Mesothelial cell of epicardium (in vitro differentiated cells): ENCODE measurements around the gene ABCB6. TPM values are rescaled to one million over a fixed set of nuclear protein-coding genes. Genes with fewer than 3 reads are reported as not detected.
"Not testable (repeated sequence)": the region's sequence is repeated elsewhere in the genome, so short reads cannot be mapped to it uniquely, and the experiment has no call there.

ENCODE experiments used
- DNase-seq, 2 experiments: peaks; one replicate each; pipeline ENCODE4 v3.0.0; 2021; ENCODE audit warnings: low spot score in 2 of 2; ENCODE audit not compliant: unreplicated experiment in 2 of 2
- H3K27ac Mint-ChIP-seq: 2 replicates; pipeline ENCODE4 v1.8.0; 2021; ENCODE audit warnings: mixed read lengths
- H3K27me3 Mint-ChIP-seq: 2 replicates; pipeline ENCODE4 v1.8.0; 2021; ENCODE audit warnings: low read depth, mixed read lengths
- H3K36me3 Mint-ChIP-seq: 2 replicates; pipeline ENCODE4 v1.8.0; 2021; ENCODE audit warnings: mixed read lengths
- H3K4me1 Mint-ChIP-seq: 2 replicates; pipeline ENCODE4 v1.8.0; 2021; ENCODE audit warnings: mixed read lengths
- H3K4me3 Mint-ChIP-seq: 2 replicates; pipeline ENCODE4 v1.8.0; 2021; ENCODE audit warnings: mild to moderate bottlenecking, moderate library complexity, mixed read lengths
- H3K9me3 Mint-ChIP-seq: 2 replicates; pipeline ENCODE4 v1.8.0; 2021; ENCODE audit warnings: mixed read lengths
- CTCF ChIP-seq: fragments of 200-600 bp; sonication (generic); IDR thresholded peaks from one replicate; pipeline ENCODE4 v1.5.0; 2021; ENCODE audit warnings: antibody characterized with exemption; ENCODE audit not compliant: unreplicated experiment
- total RNA-seq: library from RNA; stranded (reverse); gene quantifications from 3 replicates; pipeline ENCODE4 v1.2.1, GENCODE V29; 2021

The ABCB6 gene
- total RNA-seq, 1 donor from 2014 or later: 28.1 TPM

GRCh38 chr2:219204425-219205164 is 14.2 kb downstream of the ABCB6 start:
- H3K27ac Mint-ChIP-seq: peak overlapping the region; percentile 34
- H3K4me3 Mint-ChIP-seq: no peak overlapping the region
- peaks cover under 1% of the 10 kb centered on the region for H3K27me3 Mint-ChIP-seq
- H3K4me1 Mint-ChIP-seq: peaks cover 18% of the 10 kb centered on the region
- no peak for DNase-seq
- TF ChIP-seq CTCF: no peak
- no peaks in the 10 kb centered on the region for H3K9me3 Mint-ChIP-seq
- peaks cover 1% of the 10 kb centered on the region for H3K36me3 Mint-ChIP-seq

- H3K27me3 Mint-ChIP-seq, H3K4me1 Mint-ChIP-seq, DNase-seq, H3K27ac Mint-ChIP-seq, H3K36me3 Mint-ChIP-seq, H3K4me3 Mint-ChIP-seq, H3K9me3 Mint-ChIP-seq: not testable (repeated sequence)
Observed at GRCh38 chr2:219201331-219201730, 17.4 kb downstream of the ABCB6 start.

- not testable (repeated sequence) for H3K27me3 Mint-ChIP-seq, DNase-seq, H3K27ac Mint-ChIP-seq, H3K9me3 Mint-ChIP-seq, H3K36me3 Mint-ChIP-seq, H3K4me1 Mint-ChIP-seq, H3K4me3 Mint-ChIP-seq
Observed at GRCh38 chr2:219200502-219201326, 18.0 kb downstream of the ABCB6 start.

GRCh38 chr2:219199470-219200211 is 19.1 kb downstream of the ABCB6 start:
- no peak overlapping the region for H3K4me3 Mint-ChIP-seq
- TF ChIP-seq CTCF: no peak
- H3K4me1 Mint-ChIP-seq: no peaks in the 10 kb centered on the region
- H3K36me3 Mint-ChIP-seq: no peaks in the 10 kb centered on the region
- DNase-seq: no peak
- H3K27ac Mint-ChIP-seq: no peak overlapping the region
- H3K9me3 Mint-ChIP-seq: no peaks in the 10 kb centered on the region
- H3K27me3 Mint-ChIP-seq: peaks cover 15% of the 10 kb centered on the region

GRCh38 chr2:219198974-219199373 is 19.8 kb downstream of the ABCB6 start:
- Mint-ChIP-seq H3K27ac (no peak overlapping the region), H3K9me3 (no peaks in the 10 kb centered on the region), H3K36me3 (no peaks in the 10 kb centered on the region), H3K27me3 (peaks cover 15% of the 10 kb centered on the region), H3K4me1 (no peaks in the 10 kb centered on the region), H3K4me3 (no peak overlapping the region)
- no peak for TF ChIP-seq CTCF
- DNase-seq: no peak

GRCh38 chr2:219197388-219197787 is 21.4 kb downstream of the ABCB6 start:
- Mint-ChIP-seq H3K4me1 (no peaks in the 10 kb centered on the region), H3K27me3 (peaks cover 15% of the 10 kb centered on the region), H3K36me3 (no peaks in the 10 kb centered on the region), H3K27ac (no peak overlapping the region), H3K9me3 (no peaks in the 10 kb centered on the region), H3K4me3 (no peak overlapping the region)
- no peak for TF ChIP-seq CTCF
- no peak for DNase-seq
